HEK293T (cell line): ENCODE results near the gene AARS2.

Experiments used
- CTCF ChIA-PET: fragments of 350-600 bp; formaldehyde crosslinking; extraction: SDS; loops from one replicate; lab custom pipeline; 2021; ENCODE audit warnings: antibody characterized with exemption, inconsistent platforms; lab: Yijun Ruan, JAX
- POLR2A ChIA-PET: fragments of 350-600 bp; formaldehyde crosslinking; extraction: SDS; loops from one replicate; lab custom pipeline; 2020; ENCODE audit warnings: antibody characterized with exemption, inconsistent platforms; lab: Yijun Ruan, JAX
- DNase-seq: peaks from one replicate; pipeline ENCODE4 v3.0.0; 2012; ENCODE audit warnings: mixed read lengths; ENCODE audit errors: extremely low spot score
- ARNT ChIP-seq: fragments of 450-650 bp; IDR thresholded peaks from 2 replicates; pipeline ENCODE4 v1.6.1; 2017; ENCODE audit warnings: mild to moderate bottlenecking
- BHLHE40 ChIP-seq: fragments of 450-650 bp; IDR thresholded peaks from 2 replicates; pipeline ENCODE4 v1.6.1; 2016; ENCODE audit warnings: mild to moderate bottlenecking, moderate library complexity, borderline replicate concordance
- CTBP1 ChIP-seq: fragments of 450-650 bp; IDR thresholded peaks from 2 replicates; pipeline ENCODE4 v1.6.1; 2016; ENCODE audit warnings: borderline replicate concordance
- ELF4 ChIP-seq: fragments of 450-650 bp; IDR thresholded peaks from 2 replicates; pipeline ENCODE4 v1.6.1; 2017; ENCODE audit warnings: antibody characterized with exemption
- FOXA1 ChIP-seq: fragments of 450-650 bp; IDR thresholded peaks from 2 replicates; pipeline ENCODE4 v1.6.1; 2016; ENCODE audit warnings: mild to moderate bottlenecking
- FOXK2 ChIP-seq: fragments of 450-650 bp; IDR thresholded peaks from 2 replicates; pipeline ENCODE4 v1.6.1; 2016; ENCODE audit warnings: mild to moderate bottlenecking
- FOXM1 ChIP-seq: fragments of 450-650 bp; IDR thresholded peaks from 2 replicates; pipeline ENCODE4 v1.6.1; 2017; ENCODE audit warnings: mild to moderate bottlenecking, borderline replicate concordance
- HDGF ChIP-seq: fragments of 450-650 bp; IDR thresholded peaks from 2 replicates; pipeline ENCODE4 v1.6.1; 2017; ENCODE audit warnings: antibody characterized with exemption, borderline replicate concordance
- L3MBTL2 ChIP-seq: fragments of 450-650 bp; conservative IDR thresholded peaks from 2 replicates; pipeline ENCODE4 v1.6.1; 2016; ENCODE audit warnings: mild to moderate bottlenecking
- LEF1 ChIP-seq: fragments of 450-650 bp; IDR thresholded peaks from 2 replicates; pipeline ENCODE4 v1.6.1; 2017; ENCODE audit warnings: mild to moderate bottlenecking, borderline replicate concordance
- NFRKB ChIP-seq: fragments of 450-650 bp; IDR thresholded peaks from 2 replicates; pipeline ENCODE4 v1.6.1; 2016; ENCODE audit warnings: mild to moderate bottlenecking, moderate library complexity
- SP1 ChIP-seq: fragments of 450-650 bp; IDR thresholded peaks from 2 replicates; pipeline ENCODE4 v1.6.1; 2017
- SUZ12 ChIP-seq: fragments of 450-650 bp; IDR thresholded peaks from 2 replicates; pipeline ENCODE4 v1.6.1; 2016; ENCODE audit warnings: mild to moderate bottlenecking
- TARDBP ChIP-seq: fragments of 450-650 bp; IDR thresholded peaks from 2 replicates; pipeline ENCODE4 v1.6.1; 2016
- ZNF384 ChIP-seq: fragments of 450-650 bp; IDR thresholded peaks from 2 replicates; pipeline ENCODE4 v1.6.1; 2016
- TF ChIP-seq, protein P1 (sequence below): fragments of 450-650 bp; IDR thresholded peaks from 2 replicates; pipeline ENCODE4 v1.6.1; 2016

Gene AARS2

DNA sequence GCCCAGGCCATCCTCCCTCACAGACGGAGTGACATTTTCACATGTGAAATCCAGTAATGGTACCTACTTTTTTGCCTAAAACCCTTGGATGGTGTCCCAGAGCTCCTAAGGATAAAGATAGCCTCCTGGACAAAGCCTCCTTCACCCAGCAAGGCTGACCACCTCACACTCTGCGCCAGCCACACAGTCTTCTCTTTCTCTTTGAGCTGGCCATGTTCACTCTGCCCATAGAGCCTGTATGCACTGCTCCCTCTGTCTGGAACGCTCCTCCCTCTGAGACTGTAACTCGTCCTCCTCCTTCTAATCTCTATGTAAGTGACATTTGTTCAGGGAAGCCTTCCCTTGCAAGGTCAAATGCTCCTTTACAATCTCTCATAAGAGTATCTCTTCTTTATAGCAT is 28.3 kb downstream of the AARS2 start:
- TF ChIP-seq L3MBTL2 = no peak
- no peak for TF ChIP-seq HDGF
- no peak for TF ChIP-seq ELF4
- TF ChIP-seq, protein P1, sequence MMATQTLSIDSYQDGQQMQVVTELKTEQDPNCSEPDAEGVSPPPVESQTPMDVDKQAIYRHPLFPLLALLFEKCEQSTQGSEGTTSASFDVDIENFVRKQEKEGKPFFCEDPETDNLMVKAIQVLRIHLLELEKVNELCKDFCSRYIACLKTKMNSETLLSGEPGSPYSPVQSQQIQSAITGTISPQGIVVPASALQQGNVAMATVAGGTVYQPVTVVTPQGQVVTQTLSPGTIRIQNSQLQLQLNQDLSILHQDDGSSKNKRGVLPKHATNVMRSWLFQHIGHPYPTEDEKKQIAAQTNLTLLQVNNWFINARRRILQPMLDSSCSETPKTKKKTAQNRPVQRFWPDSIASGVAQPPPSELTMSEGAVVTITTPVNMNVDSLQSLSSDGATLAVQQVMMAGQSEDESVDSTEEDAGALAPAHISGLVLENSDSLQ = no peak
- TF ChIP-seq TARDBP = no peak
- TF ChIP-seq BHLHE40 = no peak
- no peak for TF ChIP-seq CTBP1
- no peak for TF ChIP-seq FOXK2
- no peak for TF ChIP-seq ARNT
- TF ChIP-seq FOXA1 = no peak
- no peak for TF ChIP-seq NFRKB
- no peak for TF ChIP-seq LEF1
- TF ChIP-seq FOXM1 = no peak
- TF ChIP-seq SUZ12 = no peak
- no peak for TF ChIP-seq SP1
- no peak for TF ChIP-seq ZNF384
- ChIA-PET CTCF (interaction anchor here (0.5 kb wide), 1 partner anchor 1460 kb away, joined by 3 read pairs; no protein-coding TSS in a partner anchor), POLR2A (interaction anchor here (1.2 kb wide), 1 partner anchor 38 kb away, joined by 4 read pairs; the partner anchor contains the start of gene HSP90AB1)
- no peak for DNase-seq

DNA sequence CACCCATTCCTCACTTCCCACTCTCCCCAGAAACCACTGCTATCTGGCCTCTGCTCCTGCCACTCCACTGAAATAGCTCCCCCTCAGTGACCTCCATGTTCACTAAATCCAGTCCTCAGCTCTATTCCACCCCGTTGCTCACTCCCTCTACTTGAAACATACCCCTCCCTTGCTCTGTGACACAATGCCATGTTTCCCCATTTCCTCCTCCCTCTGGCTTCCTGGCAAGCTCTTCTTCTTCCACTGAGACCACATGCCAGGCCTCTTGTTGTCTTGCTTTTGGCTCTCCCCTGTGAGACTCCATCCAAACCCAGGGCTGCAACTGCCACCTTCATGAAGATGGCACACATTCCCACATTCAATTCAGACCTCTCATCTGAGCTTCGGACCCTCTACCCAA is 29.0 kb downstream of the AARS2 start:
- CTCF ChIA-PET = interaction anchor here (1.1 kb wide), 1 partner anchor 16 kb away, joined by 4 read pairs; no protein-coding TSS in a partner anchor
- POLR2A ChIA-PET = interaction anchor here (1.5 kb wide), 1 partner anchor 8 kb away, joined by 3 read pairs; no protein-coding TSS in a partner anchor
- DNase-seq = no peak

DNA sequence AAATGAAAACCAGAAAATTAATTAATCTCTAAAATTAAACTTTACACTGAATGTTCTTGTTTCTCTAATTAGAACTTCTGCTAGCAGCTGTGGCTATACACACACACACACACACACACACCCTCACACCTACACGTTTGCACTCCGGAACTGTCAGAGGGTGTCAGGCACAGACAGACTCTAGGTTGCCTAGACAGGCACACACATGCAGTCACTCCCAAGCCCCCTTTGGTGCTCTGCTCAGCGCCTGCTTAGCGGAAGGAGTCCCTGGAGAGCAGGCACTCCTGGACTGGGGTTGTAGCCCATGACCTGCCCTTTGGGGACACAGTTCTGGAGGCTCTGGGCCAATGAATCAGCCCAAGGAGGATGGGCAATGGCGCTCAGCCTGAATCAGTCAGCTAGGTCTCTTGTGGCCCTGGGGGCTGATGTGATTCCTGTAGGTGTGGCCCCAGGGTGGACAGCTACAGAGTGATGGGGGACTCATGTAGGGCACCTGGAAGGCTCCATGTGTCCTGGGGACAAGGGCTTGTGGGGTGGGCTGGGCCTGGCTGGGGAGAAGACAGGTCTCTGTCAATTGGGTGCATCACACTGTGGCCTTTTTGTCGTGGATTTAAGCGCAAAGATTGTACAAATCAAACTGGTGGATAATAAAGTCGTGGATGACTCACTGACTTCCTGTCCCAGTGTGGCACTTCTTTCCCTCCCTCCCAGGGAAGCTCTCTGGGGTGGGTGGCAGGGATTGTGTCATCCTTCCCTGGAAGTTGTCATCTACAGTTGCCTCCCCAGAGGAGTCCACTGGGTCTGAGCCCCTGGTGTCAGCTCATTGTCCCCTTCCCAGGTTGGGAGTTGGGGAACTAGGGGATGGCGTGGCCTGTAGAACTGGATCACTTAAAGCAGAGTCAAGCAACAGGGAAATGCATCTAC is 34.1 kb downstream of the AARS2 start:
- DNase-seq = no peak
- no peak for TF ChIP-seq ELF4
- no peak for TF ChIP-seq CTBP1
- TF ChIP-seq, protein P1 = no peak
- TF ChIP-seq FOXA1 = no peak
- TF ChIP-seq BHLHE40 = no peak
- CTCF ChIA-PET = interaction anchor here (0.6 to 1.3 kb wide), 4 partner anchors 11 to 65 kb away, joined by 3 read pairs; no protein-coding TSS in a partner anchor
- POLR2A ChIA-PET = interaction anchor here (0.8 to 1.0 kb wide), 3 partner anchors 14 to 34 kb away, joined by 3 to 4 read pairs (median 3); partner anchors contain the start of gene AARS2

More for the DNA sequence above, 29.0 kb downstream of the AARS2 start:
- TF ChIP-seq FOXK2 (no peak), SUZ12 (no peak), SP1 (no peak), FOXA1 (no peak), TARDBP (no peak), HDGF (no peak), LEF1 (no peak), ELF4 (no peak), FOXM1 (no peak), CTBP1 (no peak), ZNF384 (no peak)
- TF ChIP-seq, protein P1 = no peak

GRCh38 chr6:44278315-44278714 is 34.8 kb downstream of the AARS2 start:
- no peak for DNase-seq
- POLR2A ChIA-PET = interaction anchor here (0.9 to 1.1 kb wide), 2 partner anchors 12 to 20 kb away, joined by 3 read pairs; no protein-coding TSS in a partner anchor
- no peak for TF ChIP-seq HDGF
- no peak for TF ChIP-seq CTBP1
- TF ChIP-seq ARNT = no peak
- TF ChIP-seq LEF1 = no peak
- TF ChIP-seq BHLHE40 = no peak
- no peak for TF ChIP-seq FOXA1
- no peak for TF ChIP-seq FOXM1
- no peak for TF ChIP-seq L3MBTL2
- TF ChIP-seq, protein P1 = no peak
- no peak for TF ChIP-seq TARDBP
- CTCF ChIA-PET = interaction anchor here (1.0 to 1.3 kb wide), 2 partner anchors 10 to 65 kb away, joined by 3 read pairs; no protein-coding TSS in a partner anchor

GRCh38 chr6:44277763-44278162 is 35.4 kb downstream of the AARS2 start:
- CTCF ChIA-PET = interaction anchor here (0.9 kb wide), 1 partner anchor 28 kb away, joined by 3 read pairs; no protein-coding TSS in a partner anchor
- DNase-seq = no peak
- TF ChIP-seq NFRKB = no peak
- no peak for TF ChIP-seq FOXA1
- TF ChIP-seq ELF4 = no peak
- TF ChIP-seq TARDBP = no peak
- no peak for TF ChIP-seq L3MBTL2
- TF ChIP-seq ZNF384 = no peak
- POLR2A ChIA-PET = interaction anchor here (0.9 to 1.3 kb wide), 3 partner anchors 12 to 31 kb away, joined by 3 to 4 read pairs (median 3); partner anchors contain the start of gene HSP90AB1
